IMR-90 (cell line): ENCODE measurements around the gene PRKCE. TPM values are rescaled to one million over a fixed set of nuclear protein-coding genes. Genes with fewer than 3 reads are reported as not detected.

Experiments
- ATAC-seq: fragments of 200-7000 bp; cut with Tn5 transposase; 2 replicates; pipeline ENCODE4 v1.9.1; 2020; ENCODE audit warnings: low read depth, mild to moderate bottlenecking, moderate library complexity
- BruUV-seq: library from RNA; stranded (reverse); fragments of 400-500 nt; replicated peaks from 2 replicates; lab custom pipeline; 2021; lab: Mats Ljungman, UMichigan
- CTCF ChIA-PET: fragments of 300-600 bp; formaldehyde crosslinking; extraction: SDS; loops from one replicate; lab custom pipeline; 2021; ENCODE audit warnings: antibody characterized with exemption; lab: Yijun Ruan, JAX
- POLR2A ChIA-PET: fragments of 300-600 bp; sonication (Branson Sonifier 250); formaldehyde crosslinking; loops from one replicate; lab custom pipeline; 2022; ENCODE audit warnings: antibody characterized with exemption; ENCODE audit not compliant: unreplicated experiment; lab: Charles Lee
- DNase-seq: peaks from one replicate; pipeline ENCODE4 v3.0.0; 2013
- H2AFZ ChIP-seq: replicated peaks from 2 replicates; pipeline ENCODE3; 2013; ENCODE audit warnings: low read length, mild to moderate bottlenecking; ENCODE audit not compliant: poor library complexity
- H2AK5ac ChIP-seq: 2 replicates; pipeline ENCODE4 v1.6.1; 2013; ENCODE audit warnings: low read depth, low read length, inconsistent platforms
- H2AK9ac ChIP-seq: replicated peaks from 2 replicates; pipeline ENCODE3; 2013; ENCODE audit warnings: mild to moderate bottlenecking, low read depth, low read length, moderate library complexity; ENCODE audit not compliant: poor library complexity
- H2BK120ac ChIP-seq: 2 replicates; pipeline ENCODE4 v1.6.1; 2013; ENCODE audit warnings: low read depth, low read length, inconsistent platforms
- H2BK15ac ChIP-seq: 3 replicates; pipeline ENCODE4 v1.6.1; 2013; ENCODE audit warnings: low read depth, low read length, inconsistent platforms
- H2BK20ac ChIP-seq: 2 replicates; pipeline ENCODE4 v1.6.1; 2013; ENCODE audit warnings: low read depth, mild to moderate bottlenecking, inconsistent platforms, low read length, moderate library complexity
- H2BK5ac ChIP-seq: 2 replicates; pipeline ENCODE4 v1.6.1; 2013; ENCODE audit warnings: mild to moderate bottlenecking, low read depth, low read length, inconsistent platforms; ENCODE audit not compliant: poor library complexity, severe bottlenecking
- H3K14ac ChIP-seq: replicated peaks from 2 replicates; pipeline ENCODE4 v1.6.1; 2013; ENCODE audit warnings: low read depth, low read length, inconsistent platforms
- H3K18ac ChIP-seq: 2 replicates; pipeline ENCODE4 v1.6.1; 2013; ENCODE audit warnings: low read depth, low read length, control low read depth
- H3K23ac ChIP-seq: 2 replicates; pipeline ENCODE4 v1.6.1; 2013; ENCODE audit warnings: low read depth, low read length, inconsistent platforms
- H3K27ac ChIP-seq: 2 replicates; pipeline ENCODE4 v1.5.1; 2013; ENCODE audit warnings: mild to moderate bottlenecking, control low read depth, low read length; ENCODE audit not compliant: insufficient read depth
- H3K27me3 ChIP-seq: 2 replicates; pipeline ENCODE4 v1.6.1; 2013; ENCODE audit warnings: low read length; ENCODE audit not compliant: control insufficient read depth, insufficient read depth
- H3K36me3 ChIP-seq: 2 replicates; pipeline ENCODE4 v1.6.1; 2013; ENCODE audit warnings: low read length, mixed read lengths; ENCODE audit not compliant: control insufficient read depth, insufficient read depth
- H3K4ac ChIP-seq: 2 replicates; pipeline ENCODE4 v1.6.1; 2013; ENCODE audit warnings: low read depth, low read length, inconsistent platforms
- H3K4me1 ChIP-seq: 2 replicates; pipeline ENCODE4 v1.6.1; 2013; ENCODE audit warnings: low read length, mixed read lengths; ENCODE audit not compliant: control insufficient read depth, insufficient read depth
- H3K4me2 ChIP-seq: 2 replicates; pipeline ENCODE4 v1.6.1; 2013; ENCODE audit warnings: low read depth, mild to moderate bottlenecking, control low read depth, low read length, moderate library complexity
- H3K4me3 ChIP-seq: 2 replicates; pipeline ENCODE4 v1.5.1; 2013; ENCODE audit warnings: low read depth, mild to moderate bottlenecking, control low read depth, low read length, moderate library complexity; ENCODE audit not compliant: insufficient read depth
- H3K56ac ChIP-seq: 2 replicates; pipeline ENCODE4 v1.6.1; 2013; ENCODE audit warnings: low read length, inconsistent platforms; ENCODE audit not compliant: insufficient read depth; ENCODE audit errors: extremely low read depth
- H3K79me1 ChIP-seq, 2 experiments: 2 replicates each; pipeline ENCODE4 v1.6.1; 2013; ENCODE audit warnings: low read length in 2 of 2, inconsistent platforms in 1 of 2, low read depth in 1 of 2
- H3K9ac ChIP-seq: 2 replicates; pipeline ENCODE4 v1.6.1; 2013; ENCODE audit warnings: low read depth, low read length, control low read depth
- H3K9me1 ChIP-seq: 2 replicates; pipeline ENCODE4 v1.6.1; 2013; ENCODE audit warnings: low read length, inconsistent platforms; ENCODE audit not compliant: insufficient read depth
- H3K9me3 ChIP-seq: 2 replicates; pipeline ENCODE4 v1.6.1; 2013; ENCODE audit warnings: low read length; ENCODE audit not compliant: control insufficient read depth, insufficient read depth
- H4K20me1 ChIP-seq: 2 replicates; pipeline ENCODE4 v1.6.1; 2013; ENCODE audit warnings: low read length, inconsistent platforms; ENCODE audit not compliant: insufficient read depth
- H4K5ac ChIP-seq: 2 replicates; pipeline ENCODE4 v1.6.1; 2013; ENCODE audit warnings: mild to moderate bottlenecking, low read depth, low read length, control low read depth
- H4K8ac ChIP-seq, 2 experiments: 2 replicates each; pipeline ENCODE4 v1.6.1; 2013; ENCODE audit warnings: low read depth in 2 of 2, low read length in 2 of 2, control low read depth in 1 of 2, inconsistent platforms in 1 of 2
- H4K91ac ChIP-seq: 2 replicates; pipeline ENCODE4 v1.6.1; 2013; ENCODE audit warnings: low read depth, low read length, inconsistent platforms; ENCODE audit not compliant: insufficient read depth
- CEBPB ChIP-seq: IDR thresholded peaks from 2 replicates; pipeline ENCODE4 v1.6.1; 2012; ENCODE audit warnings: low read depth, low read length, improper control_type of control experiment
- CHD1 ChIP-seq: IDR thresholded peaks from 2 replicates; pipeline ENCODE4 v1.6.1; 2012; ENCODE audit warnings: low read depth, low read length, improper control_type of control experiment
- ELK1 ChIP-seq: fragments of 150-350 bp; IDR thresholded peaks from 2 replicates; pipeline ENCODE4 v1.6.1; 2016; ENCODE audit warnings: low read depth, mild to moderate bottlenecking, low read length, moderate library complexity, borderline replicate concordance
- MAFK ChIP-seq: IDR thresholded peaks from 2 replicates; pipeline ENCODE4 v1.6.1; 2012; ENCODE audit warnings: low read depth, low read length, improper control_type of control experiment
- MAZ ChIP-seq: IDR thresholded peaks from 2 replicates; pipeline ENCODE4 v1.6.1; 2012; ENCODE audit warnings: low read depth, mild to moderate bottlenecking, low read length, improper control_type of control experiment, moderate library complexity, borderline replicate concordance
- MXI1 ChIP-seq: IDR thresholded peaks from 2 replicates; pipeline ENCODE4 v1.6.1; 2012; ENCODE audit warnings: low read depth, mild to moderate bottlenecking, low read length, moderate library complexity, borderline replicate concordance
- NFE2L2 ChIP-seq: fragments of 150-350 bp; IDR thresholded peaks from 2 replicates; pipeline ENCODE4 v1.6.1; 2016; ENCODE audit warnings: low read depth, mild to moderate bottlenecking, low read length
- POLR2A ChIP-seq: IDR thresholded peaks from 2 replicates; pipeline ENCODE4 v1.6.1; 2012; ENCODE audit warnings: mild to moderate bottlenecking, low read depth, low read length
- RAD21 ChIP-seq: IDR thresholded peaks from 2 replicates; pipeline ENCODE4 v1.6.1; 2012; ENCODE audit warnings: low read length, improper control_type of control experiment
- RCOR1 ChIP-seq: IDR thresholded peaks from 2 replicates; pipeline ENCODE4 v1.6.1; 2012; ENCODE audit warnings: mild to moderate bottlenecking, low read length, improper control_type of control experiment; ENCODE audit not compliant: insufficient replicate concordance
- RFX5 ChIP-seq: IDR thresholded peaks from 2 replicates; pipeline ENCODE4 v1.8.0; 2012; ENCODE audit warnings: low read depth, mild to moderate bottlenecking, low read length, moderate library complexity
- SMC3 ChIP-seq: fragments of 150-350 bp; IDR thresholded peaks from 2 replicates; pipeline ENCODE4 v1.6.1; 2016; ENCODE audit warnings: low read depth, mild to moderate bottlenecking, antibody characterized with exemption, low read length, moderate library complexity
- WGBS, 2 experiments: methylation state at CpG; one replicate each; pipeline versions ENCODE4 v1.1.5 to v1.1.7; 2013; ENCODE audit warnings: missing lambda C conversion rate in 2 of 2; ENCODE audit not compliant: insufficient read length in 1 of 2; ENCODE audit errors: extremely low coverage in 2 of 2; 5-methylcytosine and 5-hydroxymethylcytosine counted together
- dilution Hi-C: fragments of 300-500 bp; cut with HindIII; formaldehyde crosslinking; loops from one replicate; pipeline ENCODE4 v1.14.3; 2018; ENCODE audit warnings: low sequenced_read_pairs; ENCODE audit not compliant: unreplicated experiment
- in situ Hi-C: fragments of 300-500 bp; cut with MboI; formaldehyde crosslinking; loops from 3 replicates; pipeline ENCODE4 v1.14.3; 2019; ENCODE audit warnings: low sequenced_read_pairs, inconsistent platforms, mixed read lengths
- intact Hi-C: fragments of 100-400 bp; cut with micrococcal nuclease; formaldehyde crosslinking; loops from 2 replicates; pipeline ENCODE4 v1.10.0; 2022
- polyA plus RNA-seq, 3 experiments: library from polyadenylated mRNA; depleted of rRNA; stranded (reverse); fragments of >200 nt; gene quantifications; 2 replicates each; pipeline ENCODE4 v1.2.3, GENCODE V29; 2012; ENCODE audit warnings: low replicate concordance in 1 of 3
- total RNA-seq: library from RNA; depleted of rRNA; stranded (reverse); fragments of >200 nt; gene quantifications from 2 replicates; pipeline ENCODE4 v1.2.3, GENCODE V29; 2012

Gene PRKCE
- total and polyA plus RNA-seq, 2 of the 4 experiments (the other 2 are of a cell fraction) = 8.1 to 32.4 TPM

- TF ChIP-seq ELK1 = no peak
- no peak for TF ChIP-seq MAFK
- TF ChIP-seq NFE2L2 = no peak
- TF ChIP-seq RCOR1 = no peak
- TF ChIP-seq POLR2A = no peak
- no peak for TF ChIP-seq MXI1
- no peak for TF ChIP-seq CHD1
Observed at GRCh38 chr2:45654250-45654649, 2.8 kb downstream of the PRKCE start (continued).

- DNase-seq (no peak), ATAC-seq (no peak)
- Histone ChIP-seq H3K36me3 (0 out of 2 replicates have a peak, but pooled peaks cover 2% of the 10 kb centered on the region), H3K9ac (no peak overlapping the region), H3K4ac (no peak overlapping the region), H2BK120ac (no peak overlapping the region), H3K23ac (no peak overlapping the region), H4K91ac (no peak overlapping the region), H3K14ac (no peak overlapping the region), H2AK5ac (no peak overlapping the region), H2AK9ac (no peak overlapping the region), H3K56ac (no peak overlapping the region), H3K79me1 (peaks cover 23 to 26% of the 10 kb centered on the region in 2 experiments), H2BK20ac (no peak overlapping the region), H4K5ac (no peak overlapping the region), H3K4me2 (no peak overlapping the region), H4K20me1 (peaks cover 8% of the 10 kb centered on the region; the same call in 1 of the 2 replicates), H4K8ac (no peak overlapping the region), H3K18ac (no peak overlapping the region), H3K4me3 (no peak overlapping the region), H3K27me3 (no peaks in the 10 kb centered on the region), H3K9me1 (no peaks in the 10 kb centered on the region), H2AFZ (no peak overlapping the region), H3K27ac (no peak overlapping the region), H2BK5ac (no peak overlapping the region), H2BK15ac (no peak overlapping the region), H3K9me3 (no peaks in the 10 kb centered on the region), H3K4me1 (peaks cover 4% of the 10 kb centered on the region)
- WGBS, 2 experiments = no CpG with 5 or more reads among the region's 2 CpGs
- TF ChIP-seq CHD1 (no peak), POLR2A (no peak), SMC3 (no peak), RFX5 (no peak), NFE2L2 (no peak), ELK1 (no peak), MXI1 (no peak), MAZ (no peak), RAD21 (no peak), CEBPB (no peak)
- dilution Hi-C loops (no loop called here), in situ Hi-C loops (no loop called here), intact Hi-C loops (no loop called here)
- BruUV-seq = no TSS peak
- ChIA-PET CTCF (interaction anchor here (0.7 kb wide), 1 partner anchor 248 kb away, joined by 4 read pairs; no protein-coding TSS in a partner anchor), POLR2A (interaction anchor here (0.7 kb wide), 1 partner anchor 346 kb away, joined by 3 read pairs; no protein-coding TSS in a partner anchor)
Observed at GRCh38 chr2:45661828-45662227, 10.4 kb downstream of the PRKCE start.
